Amygdala (tissue), 56 donors: ENCODE measurements around the gene IGSF9B.

ENCODE experiments used
- DNase-seq, 56 donors: peaks; one replicate each; lab custom pipeline; 2025; lab: John Stamatoyannopoulos, UW

Gene IGSF9B

DNA sequence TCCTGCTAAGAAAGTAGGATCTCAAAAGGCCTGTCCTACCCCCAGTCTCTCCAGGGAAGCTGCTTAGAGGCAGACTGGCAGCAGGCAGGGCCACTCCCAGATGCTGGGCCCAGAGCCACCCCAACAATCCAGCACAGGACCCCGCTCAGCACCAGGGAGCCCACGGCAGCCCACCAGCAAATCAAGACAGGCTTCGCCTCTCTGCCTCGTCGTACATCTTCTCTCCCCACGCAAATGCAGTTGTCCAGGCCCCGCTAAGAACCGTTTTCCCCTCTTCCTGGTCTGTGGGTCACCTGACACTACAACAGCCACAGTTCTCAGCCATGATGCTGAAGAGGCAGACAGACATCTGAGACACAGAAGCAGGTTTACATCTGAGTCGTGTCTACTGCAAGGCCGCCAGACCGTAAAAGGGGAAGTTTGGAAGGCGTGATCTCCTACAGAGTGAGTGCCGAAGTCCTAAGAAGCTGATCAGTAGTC lies 51.1 kb downstream of the IGSF9B start:
- DNase-seq, result no peak

GRCh38 chr11:133904818-133905515 lies 51.8 kb downstream of the IGSF9B start:
- DNase-seq, result peak in 2 of 56 donors; percentile 7 to 29

DNA sequence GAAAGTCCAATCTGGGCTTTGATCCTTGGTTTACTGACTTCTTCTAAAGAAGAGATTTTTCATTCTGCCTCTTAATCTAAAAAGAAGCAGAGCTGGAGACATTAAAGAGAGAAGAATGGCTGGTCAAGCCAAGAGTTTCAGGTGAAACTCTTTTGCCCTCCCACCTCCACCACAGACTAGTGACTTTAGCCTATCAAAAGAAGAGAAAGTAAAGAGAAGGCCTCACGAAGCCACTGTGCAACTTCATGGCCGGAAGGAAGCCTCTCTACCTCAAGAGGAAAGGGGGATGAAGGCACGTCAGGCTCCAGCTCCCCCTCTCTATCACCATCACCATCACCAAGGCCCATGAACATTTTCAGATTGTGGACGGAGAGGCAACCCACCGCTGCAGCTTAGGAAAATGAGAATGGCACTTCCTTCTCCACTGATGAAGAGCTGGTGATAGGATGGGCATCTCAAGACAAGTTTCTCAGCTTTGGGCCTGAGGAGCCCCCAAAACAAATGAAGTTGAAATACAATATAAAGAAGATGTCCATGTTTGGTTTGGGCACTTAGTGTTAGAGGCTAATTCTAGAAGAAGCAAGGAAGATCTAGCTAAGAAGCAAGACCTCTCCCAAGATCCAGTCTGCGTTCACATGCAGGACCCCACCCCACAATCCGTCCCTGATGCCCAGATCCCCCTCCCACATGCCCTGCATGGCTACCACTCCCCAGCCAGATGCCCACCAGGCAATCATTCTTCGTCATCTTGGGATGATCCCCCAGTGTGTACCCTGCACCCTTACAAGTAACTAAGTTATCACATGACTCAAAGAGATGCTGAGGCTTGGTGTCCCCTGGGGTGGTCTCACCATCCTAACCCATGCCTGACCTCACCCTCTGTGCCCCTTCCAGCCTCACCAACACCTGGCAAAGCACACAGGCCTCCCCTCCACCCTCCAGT lies 52.6 kb downstream of the IGSF9B start:
- no peak for DNase-seq

- DNase-seq, result no peak
These were observed 53.7 kb downstream of the IGSF9B start for GRCh38 chr11:133903056-133903455.

DNA sequence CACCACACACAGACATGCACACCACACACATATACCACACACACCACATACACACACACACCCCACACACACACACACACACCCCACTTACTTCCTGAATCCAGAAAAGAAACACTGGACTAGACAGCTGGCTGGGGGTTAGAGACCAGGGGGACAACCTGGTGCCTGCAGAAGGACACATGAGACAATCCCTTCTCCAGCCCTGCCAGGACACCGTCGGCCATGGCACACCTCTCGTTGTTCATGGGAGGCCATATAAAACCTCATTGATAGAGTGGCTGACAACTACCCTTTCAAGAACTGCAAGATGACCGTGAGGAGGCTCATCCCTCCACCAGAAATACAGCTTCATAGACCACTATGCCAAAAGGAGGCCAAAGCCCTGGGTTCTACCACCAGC lies 54.3 kb downstream of the IGSF9B start:
- DNase-seq, result no peak

DNA sequence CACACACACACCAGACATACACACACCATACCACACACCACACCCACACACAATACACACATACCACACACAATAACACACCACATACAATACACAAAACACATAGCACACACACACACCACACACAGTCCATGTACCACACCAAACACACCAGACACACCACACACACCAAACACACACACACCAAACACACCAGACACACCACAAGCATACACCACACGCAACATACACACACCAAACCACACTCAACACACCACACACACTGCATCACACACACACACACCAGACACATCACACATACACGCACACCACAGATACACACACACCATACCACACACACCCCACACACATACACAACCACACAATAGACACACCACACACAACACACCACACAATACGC lies 54.8 kb downstream of the IGSF9B start:
- no peak for DNase-seq

DNA sequence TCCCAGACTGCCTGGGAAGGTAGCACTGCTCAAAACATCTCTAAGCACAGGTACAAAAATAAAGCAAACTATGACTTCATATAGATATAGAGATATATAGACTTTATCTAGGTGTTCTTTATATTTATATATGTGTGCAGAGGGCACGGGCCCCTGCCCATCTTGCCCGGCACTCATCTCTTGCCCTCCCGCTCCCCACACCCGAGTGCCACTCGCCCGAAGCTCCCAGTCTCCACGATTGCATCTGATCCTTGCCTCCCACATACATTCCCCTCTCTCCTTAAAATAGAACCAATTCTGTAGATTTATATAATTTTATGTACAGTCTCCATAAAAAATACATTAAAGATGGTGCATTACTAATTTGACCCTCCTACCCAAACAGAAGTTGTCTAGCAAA lies 55.5 kb downstream of the IGSF9B start:
- no peak for DNase-seq

DNA sequence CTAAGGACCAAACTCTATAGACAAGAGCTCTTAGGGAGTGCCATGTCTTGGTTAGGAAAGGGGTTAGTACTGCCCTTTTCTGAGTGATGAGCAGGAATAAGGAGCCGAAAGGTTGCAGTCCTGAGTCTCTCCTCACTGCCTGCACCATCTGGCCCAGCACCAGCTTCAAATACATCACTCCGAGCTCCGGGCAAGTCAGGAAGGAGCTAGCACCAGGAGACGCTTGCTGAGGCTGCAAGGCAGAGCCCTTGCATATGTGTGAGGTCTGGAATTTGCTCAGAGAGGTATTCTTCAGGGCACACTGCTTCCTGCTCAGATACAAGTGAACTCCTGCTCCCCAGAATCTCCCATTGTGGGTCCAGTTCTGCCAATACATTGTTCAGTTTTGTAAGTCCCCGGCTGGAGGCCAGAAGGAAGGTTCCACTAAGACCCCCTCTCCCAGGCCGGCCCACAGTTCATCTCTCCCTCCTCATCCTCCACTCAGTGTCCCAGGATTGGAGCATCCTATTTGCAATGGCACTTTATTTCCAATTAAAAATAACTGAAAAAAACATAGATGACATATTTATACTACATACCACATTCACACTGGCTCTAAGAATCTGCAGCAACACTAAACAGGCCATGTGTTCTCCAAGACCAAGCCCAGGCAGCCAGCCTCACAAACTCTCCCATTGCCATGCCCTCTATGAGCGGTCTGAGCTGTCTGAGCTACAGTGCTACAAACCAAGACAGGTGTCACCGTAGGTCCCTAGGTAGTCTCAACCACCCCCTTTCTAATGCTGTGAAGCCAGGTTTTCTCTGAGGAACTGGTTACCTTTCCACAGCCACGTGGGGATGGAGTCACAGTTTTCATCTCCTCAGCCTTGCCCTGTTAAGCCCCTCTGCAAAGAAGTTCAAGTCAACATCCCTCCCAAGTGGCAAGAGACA lies 56.3 kb downstream of the IGSF9B start:
- no peak for DNase-seq

DNA sequence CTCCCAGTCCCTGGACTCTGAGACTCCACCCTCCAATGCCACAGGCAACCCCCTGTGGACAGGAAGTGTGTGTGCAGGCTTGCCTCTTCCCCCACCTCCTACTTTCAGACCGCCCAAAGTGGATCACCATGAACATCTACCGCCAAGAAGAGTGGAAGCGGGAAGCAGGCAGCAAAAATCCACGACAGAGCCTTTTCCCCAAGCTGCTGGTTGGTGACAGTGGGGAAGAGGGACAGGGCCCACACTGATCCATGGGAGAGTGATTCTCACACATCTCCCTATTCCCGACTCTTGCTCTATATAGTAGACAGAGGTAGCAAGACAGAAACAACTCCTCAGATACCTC lies 58.0 kb downstream of the IGSF9B start:
- no peak for DNase-seq

- DNase-seq, result no peak
These were observed 58.6 kb downstream of the IGSF9B start for GRCh38 chr11:133898031-133898769.

DNA sequence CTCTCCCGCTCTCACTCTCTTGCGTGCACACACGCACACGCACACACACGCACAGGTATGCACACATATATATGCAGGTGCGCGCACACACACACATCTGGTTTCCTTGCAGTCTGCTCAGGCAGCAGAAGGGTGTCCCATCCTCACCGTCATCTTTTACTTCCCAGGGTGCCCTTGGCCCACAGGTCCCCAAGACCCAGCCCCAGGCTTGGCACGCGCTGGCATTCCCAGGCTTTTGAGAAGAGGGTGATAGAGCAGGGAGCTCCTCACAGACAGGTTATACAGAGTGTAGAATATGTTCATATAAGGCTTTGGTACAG lies 59.5 kb downstream of the IGSF9B start:
- DNase-seq, result no peak

DNA sequence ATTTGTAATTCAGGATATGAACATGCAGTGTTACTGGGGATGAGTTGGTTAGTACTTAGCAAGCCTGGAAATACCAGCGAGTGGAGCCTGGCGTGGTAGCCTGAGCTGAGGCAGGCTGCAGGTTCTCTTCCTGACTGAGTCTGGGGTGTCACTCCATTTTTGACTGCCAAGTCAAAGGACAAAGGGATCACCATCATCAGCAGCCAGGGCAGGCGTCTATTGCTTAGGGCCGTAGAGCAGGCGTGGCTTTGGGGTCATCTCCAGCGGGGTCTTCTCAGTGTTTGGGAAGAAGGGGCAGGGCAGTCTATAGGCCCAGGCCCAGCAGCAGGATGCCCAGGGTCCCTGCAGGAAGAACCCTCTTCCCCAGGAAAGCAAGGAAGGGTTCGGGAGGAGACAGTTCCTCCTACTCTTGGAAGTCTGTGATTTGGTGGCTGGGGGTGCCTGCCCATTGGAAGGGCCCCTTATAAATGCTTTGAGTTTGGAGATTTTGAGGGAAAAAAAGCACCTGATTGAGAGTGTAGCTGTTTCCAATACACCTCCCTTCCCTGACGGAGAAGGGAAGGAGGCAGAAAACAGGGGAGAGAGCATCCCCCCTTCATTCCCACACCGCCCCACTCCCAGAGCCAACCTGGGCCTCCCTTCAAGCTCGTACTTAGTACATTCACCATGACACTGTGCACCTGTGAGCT lies 60.0 kb downstream of the IGSF9B start:
- no peak for DNase-seq

GRCh38 chr11:133896028-133896427 lies 60.7 kb downstream of the IGSF9B start:
- no peak for DNase-seq

DNA sequence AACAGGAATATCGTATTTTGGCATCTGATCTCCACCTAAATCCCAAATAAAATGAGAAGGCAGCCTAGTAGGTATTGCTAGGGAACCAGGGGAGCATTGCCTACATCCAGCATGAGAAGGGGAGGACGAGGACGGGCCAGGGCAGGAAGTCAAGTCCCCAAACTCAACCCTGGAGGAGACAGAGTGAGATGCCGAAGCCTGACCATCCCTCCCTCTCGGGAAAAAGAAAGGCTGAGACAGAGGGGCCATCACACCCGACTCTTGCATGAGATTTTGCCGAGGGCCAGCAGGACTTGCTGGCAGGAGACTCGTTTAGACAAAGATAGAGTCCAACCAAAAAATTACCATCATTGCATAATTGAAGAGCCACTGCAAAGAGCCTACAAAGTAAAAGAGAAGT lies 61.2 kb downstream of the IGSF9B start:
- no peak for DNase-seq

GRCh38 chr11:133895061-133895479 lies 61.7 kb downstream of the IGSF9B start:
- no peak for DNase-seq

DNA sequence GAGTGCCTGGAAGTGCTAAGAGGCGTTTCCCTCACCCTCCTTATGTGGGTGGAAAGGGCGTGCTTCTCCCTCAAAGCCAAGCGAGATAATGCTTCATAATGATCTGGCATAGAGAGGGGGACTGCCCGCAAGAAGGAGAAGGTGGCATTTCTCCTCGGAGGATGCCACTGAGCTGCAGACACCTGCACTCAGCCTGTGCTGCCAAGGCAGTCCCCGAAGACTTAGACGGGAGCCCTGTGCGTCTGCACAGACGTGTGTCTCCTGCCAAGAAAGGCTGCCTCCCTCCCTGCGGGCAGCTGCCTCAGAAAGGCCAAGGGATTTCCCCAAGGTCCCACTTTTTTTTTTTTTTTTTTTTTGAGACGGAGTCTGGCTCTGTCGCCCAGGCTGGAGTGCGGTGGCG lies 63.4 kb downstream of the IGSF9B start:
- no peak for DNase-seq

DNA sequence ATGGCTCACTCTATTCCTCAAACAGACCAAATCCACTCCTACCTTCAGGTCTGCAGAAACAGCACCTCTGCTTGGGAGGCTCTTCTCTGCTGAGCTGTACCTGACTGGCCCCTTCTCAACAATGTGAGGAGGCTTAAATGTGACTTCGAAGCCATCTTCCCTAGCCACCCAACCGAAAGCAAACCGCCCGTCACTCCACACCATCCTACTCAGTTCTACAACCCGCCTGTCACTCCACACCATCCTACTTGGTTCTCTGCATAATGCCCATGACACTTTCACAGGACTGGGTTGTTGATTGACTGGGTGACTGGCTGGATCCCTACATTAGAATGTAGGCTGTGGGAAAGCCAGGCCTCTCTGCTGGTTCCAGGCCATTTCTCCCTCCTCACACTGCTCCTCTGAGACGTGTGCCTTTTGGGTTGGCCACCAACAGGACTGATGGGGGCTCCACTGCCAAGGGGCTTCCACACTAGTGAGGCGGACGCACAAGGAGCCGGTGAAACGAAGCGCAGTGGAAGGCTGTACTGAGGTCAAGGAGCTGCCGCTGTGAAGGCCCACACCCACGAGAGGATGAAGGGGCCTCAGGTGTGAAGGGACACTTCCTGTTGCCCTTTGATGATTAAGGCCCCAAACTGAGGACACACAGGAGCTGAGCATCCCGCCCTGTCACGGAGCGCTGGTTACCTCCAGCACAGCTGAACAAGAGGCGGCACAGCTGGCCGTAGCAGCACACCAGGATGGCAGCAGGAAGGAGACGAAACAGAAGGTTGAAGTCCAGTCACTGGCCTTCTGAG lies 64.0 kb downstream of the IGSF9B start:
- no peak for DNase-seq

GRCh38 chr11:133892126-133892525 lies 64.6 kb downstream of the IGSF9B start:
- no peak for DNase-seq

- no peak for DNase-seq
These were observed 66.9 kb downstream of the IGSF9B start for GRCh38 chr11:133889893-133890292.
